IPS-15b (cell line): ENCODE results near the gene PPM1L.
"Not testable (repeated sequence)": the region's sequence is repeated elsewhere in the genome, so short reads cannot be mapped to it uniquely, and the experiment has no call there.

ENCODE experiments used
- H3K27me3 ChIP-seq: one replicate; pipeline ENCODE4 v1.6.1; 2013; ENCODE audit warnings: low read length; ENCODE audit not compliant: control insufficient read depth, insufficient read depth
- H3K36me3 ChIP-seq: one replicate; pipeline ENCODE4 v1.6.1; 2013; ENCODE audit warnings: low read length; ENCODE audit not compliant: control insufficient read depth, insufficient read depth
- H3K4me1 ChIP-seq: one replicate; pipeline ENCODE4 v1.6.1; 2013; ENCODE audit warnings: mild to moderate bottlenecking, low read length; ENCODE audit not compliant: control insufficient read depth, insufficient read depth
- H3K4me3 ChIP-seq: one replicate; pipeline ENCODE4 v1.5.1; 2013; ENCODE audit warnings: low read depth, low read length
- H3K9ac ChIP-seq: one replicate; pipeline ENCODE4 v1.6.1; 2013; ENCODE audit warnings: low read depth, mild to moderate bottlenecking, low read length
- H3K9me3 ChIP-seq: one replicate; pipeline ENCODE4 v1.6.1; 2013; ENCODE audit warnings: mild to moderate bottlenecking, low read length; ENCODE audit not compliant: control insufficient read depth, insufficient read depth

PPM1L gene

DNA sequence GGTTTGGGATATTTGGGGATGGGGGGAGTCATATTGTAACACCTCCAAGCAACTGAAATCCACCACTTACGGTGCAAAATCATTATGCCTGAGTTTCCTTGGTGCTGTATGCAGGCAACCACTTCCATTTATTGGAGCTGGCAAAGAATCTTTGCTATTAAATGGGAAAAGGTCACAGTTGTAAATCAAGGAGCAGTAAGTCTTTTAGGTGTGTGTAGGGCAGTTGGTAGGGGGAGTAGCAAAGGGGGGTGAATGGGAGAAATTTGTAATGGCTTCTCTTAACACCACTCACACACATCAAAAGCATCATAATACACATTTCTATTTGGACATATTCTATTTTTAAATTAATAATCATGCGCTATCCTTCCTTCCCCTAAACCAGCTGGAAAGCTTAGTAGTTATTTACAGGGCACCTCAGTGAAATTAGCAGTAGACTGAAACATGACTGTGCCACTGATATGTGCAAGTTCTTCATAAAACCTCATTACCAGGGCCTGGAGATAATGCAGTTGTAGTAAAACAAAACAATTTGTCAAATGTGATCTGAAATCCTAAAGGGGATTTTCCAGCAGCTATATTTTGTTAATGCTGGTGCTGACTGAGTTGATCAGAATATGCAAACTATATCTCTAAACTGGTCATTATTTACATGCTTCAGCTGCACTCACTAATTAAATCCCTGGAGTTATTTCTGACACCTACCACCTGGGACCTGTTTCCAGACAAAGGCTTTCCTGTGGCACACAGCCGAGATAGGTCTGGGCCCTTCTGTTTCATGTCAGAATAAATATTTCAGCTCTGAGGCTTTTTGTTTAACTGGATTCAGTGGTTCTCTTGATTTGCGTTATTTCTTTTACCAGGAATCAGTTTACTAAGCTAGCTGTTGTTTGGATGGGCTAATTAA, 259.1 kb downstream of the PPM1L start:
- Histone ChIP-seq H3K9ac (no peak overlapping the region), H3K27me3 (no peaks in the 10 kb centered on the region), H3K36me3 (no peaks in the 10 kb centered on the region), H3K4me3 (no peak overlapping the region), H3K9me3 (no peaks in the 10 kb centered on the region), H3K4me1 (no peaks in the 10 kb centered on the region)

- H3K27me3 ChIP-seq, result no peaks in the 10 kb centered on the region
Observed at GRCh38 chr3:161016417-161017313, 260.6 kb downstream of the PPM1L start.

GRCh38 chr3:161017971-161018370, 261.9 kb downstream of the PPM1L start:
- Histone ChIP-seq H3K4me1 (no peaks in the 10 kb centered on the region), H3K4me3 (no peak overlapping the region), H3K36me3 (no peaks in the 10 kb centered on the region), H3K9me3 (no peaks in the 10 kb centered on the region), H3K9ac (no peak overlapping the region), H3K27me3 (no peaks in the 10 kb centered on the region)

More at GRCh38 chr3:161016417-161017313, 260.6 kb downstream of the PPM1L start:
- no peaks in the 10 kb centered on the region for H3K9me3 ChIP-seq
- no peaks in the 10 kb centered on the region for H3K4me1 ChIP-seq
- H3K36me3 ChIP-seq, result no peaks in the 10 kb centered on the region
- H3K4me3 ChIP-seq, result no peak overlapping the region
- H3K9ac ChIP-seq, result no peak overlapping the region

DNA sequence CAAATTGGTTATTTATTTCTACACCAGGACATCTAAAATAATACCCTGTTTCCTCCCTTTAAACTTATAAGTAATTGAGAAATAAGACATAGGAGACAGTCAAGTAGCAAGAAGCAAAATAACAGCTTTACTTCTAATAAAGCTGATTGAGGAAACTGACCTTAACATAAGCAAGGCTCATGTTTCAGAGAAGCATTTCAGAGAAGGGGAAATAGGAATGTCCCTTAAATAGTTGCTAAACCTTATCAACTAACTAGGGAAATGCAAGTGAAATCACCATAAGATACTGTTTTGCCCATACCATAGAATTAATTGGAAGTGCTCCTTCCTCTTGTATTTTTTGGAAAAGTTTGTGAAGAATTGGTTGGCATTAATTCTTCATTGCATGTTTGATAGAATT, 264.2 kb downstream of the PPM1L start:
- Histone ChIP-seq H3K9ac (no peak overlapping the region), H3K36me3 (no peaks in the 10 kb centered on the region), H3K4me1 (no peaks in the 10 kb centered on the region), H3K27me3 (no peaks in the 10 kb centered on the region), H3K4me3 (no peak overlapping the region), H3K9me3 (no peaks in the 10 kb centered on the region)

GRCh38 chr3:161025911-161026310, 269.9 kb downstream of the PPM1L start:
- H3K9me3 ChIP-seq, result no peaks in the 10 kb centered on the region
- H3K4me1 ChIP-seq, result no peaks in the 10 kb centered on the region
- H3K36me3 ChIP-seq, result no peaks in the 10 kb centered on the region
- H3K4me3 ChIP-seq, result no peak overlapping the region
- no peak overlapping the region for H3K9ac ChIP-seq
- H3K27me3 ChIP-seq, result no peaks in the 10 kb centered on the region

GRCh38 chr3:161026612-161027510, 270.8 kb downstream of the PPM1L start:
- Histone ChIP-seq H3K9ac (no peak overlapping the region), H3K27me3 (no peaks in the 10 kb centered on the region), H3K9me3 (no peaks in the 10 kb centered on the region), H3K36me3 (no peaks in the 10 kb centered on the region), H3K4me1 (no peaks in the 10 kb centered on the region), H3K4me3 (no peak overlapping the region)

DNA sequence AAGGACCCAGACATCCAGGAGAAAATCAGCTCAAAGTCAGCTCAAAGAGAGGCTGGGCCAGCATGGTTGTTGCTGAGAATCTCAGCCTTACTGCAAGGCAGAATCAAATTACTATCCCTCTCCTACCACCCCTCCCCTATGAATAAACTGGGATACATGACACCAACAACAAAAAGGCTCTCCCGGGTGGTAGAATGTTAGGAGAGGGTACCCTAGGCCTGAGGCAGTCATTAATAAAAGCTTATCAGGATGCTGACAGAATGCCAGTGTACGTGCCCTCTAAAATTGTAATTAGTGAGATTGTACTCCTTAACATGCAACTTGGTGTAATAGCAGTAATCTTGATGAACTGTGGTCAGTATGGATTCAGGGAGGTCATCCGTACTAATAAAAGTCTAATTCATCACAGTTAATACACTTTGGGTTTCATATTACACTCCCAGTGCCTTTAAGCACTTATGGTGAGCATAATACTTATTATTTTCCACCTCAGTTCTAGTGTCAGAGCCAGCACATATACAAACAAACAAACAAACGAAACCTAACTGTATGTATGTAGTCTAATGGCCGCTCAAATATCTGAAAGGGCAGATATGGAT, 272.6 kb downstream of the PPM1L start:
- Histone ChIP-seq H3K27me3 (no peaks in the 10 kb centered on the region), H3K36me3 (no peaks in the 10 kb centered on the region), H3K4me3 (no peak overlapping the region), H3K9ac (no peak overlapping the region), H3K4me1 (no peaks in the 10 kb centered on the region), H3K9me3 (no peaks in the 10 kb centered on the region)

- Histone ChIP-seq H3K9me3 (no peaks in the 10 kb centered on the region), H3K9ac (no peak overlapping the region), H3K36me3 (no peaks in the 10 kb centered on the region), H3K27me3 (no peaks in the 10 kb centered on the region), H3K4me3 (no peak overlapping the region), H3K4me1 (no peaks in the 10 kb centered on the region)
Observed at GRCh38 chr3:161031134-161031533, 275.1 kb downstream of the PPM1L start.

DNA sequence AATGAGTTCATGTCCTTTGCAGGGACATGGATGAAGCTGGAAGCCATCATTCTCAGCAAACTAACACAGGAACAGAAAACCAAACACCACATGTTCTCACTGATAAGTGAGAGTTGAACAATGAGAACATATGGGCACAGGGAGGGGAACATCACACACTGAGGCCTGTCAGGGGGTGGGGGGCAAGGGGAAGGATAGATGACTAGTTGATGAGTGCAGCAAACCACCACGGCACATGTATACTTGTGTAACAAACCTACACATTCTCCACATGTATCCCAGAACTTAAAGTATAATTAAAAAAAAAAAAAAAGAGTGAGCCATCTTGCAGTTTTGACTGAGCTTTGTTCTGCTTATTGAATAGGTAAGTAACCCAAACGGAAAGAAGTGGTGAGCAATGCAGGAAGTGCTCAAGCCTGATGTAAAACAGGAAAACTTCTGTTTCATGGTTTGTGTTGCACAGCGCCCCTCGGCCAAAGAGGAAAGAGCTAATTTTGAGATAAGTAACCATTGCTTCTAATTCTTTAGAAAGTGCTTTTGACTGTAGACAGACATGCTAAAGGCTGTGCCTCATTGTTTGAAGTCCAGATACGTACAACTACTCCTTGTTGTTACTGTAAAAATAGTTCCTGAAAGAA, 279.0 kb downstream of the PPM1L start:
- H3K4me3 ChIP-seq, H3K4me1 ChIP-seq, H3K9ac ChIP-seq, H3K36me3 ChIP-seq, H3K9me3 ChIP-seq, H3K27me3 ChIP-seq: not testable (repeated sequence)

- Histone ChIP-seq H3K9me3 (no peaks in the 10 kb centered on the region), H3K27me3 (no peaks in the 10 kb centered on the region), H3K4me3 (no peak overlapping the region), H3K9ac (no peak overlapping the region), H3K36me3 (no peaks in the 10 kb centered on the region), H3K4me1 (no peaks in the 10 kb centered on the region)
Observed at GRCh38 chr3:161035711-161036110, 279.7 kb downstream of the PPM1L start.
